OCI-LY7 (cell line): ENCODE measurements around the gene WDR31.

Source experiments
- EZH2phosphoT487 ChIP-seq: fragments of 200-600 bp; sonication (generic); IDR thresholded peaks from 2 replicates; pipeline ENCODE4 v1.6.1; 2018; ENCODE audit warnings: low read depth, borderline replicate concordance, mild to moderate bottlenecking, mixed run types, antibody characterized with exemption, low read length, moderate library complexity, mixed read lengths
- TF ChIP-seq, protein P1 (sequence below): fragments of 200-600 bp; sonication (generic); conservative IDR thresholded peaks from 2 replicates; pipeline ENCODE4 v1.5.1; 2014; ENCODE audit warnings: mild to moderate bottlenecking, antibody characterized with exemption, low read length, moderate library complexity, mixed read lengths

DNA sequence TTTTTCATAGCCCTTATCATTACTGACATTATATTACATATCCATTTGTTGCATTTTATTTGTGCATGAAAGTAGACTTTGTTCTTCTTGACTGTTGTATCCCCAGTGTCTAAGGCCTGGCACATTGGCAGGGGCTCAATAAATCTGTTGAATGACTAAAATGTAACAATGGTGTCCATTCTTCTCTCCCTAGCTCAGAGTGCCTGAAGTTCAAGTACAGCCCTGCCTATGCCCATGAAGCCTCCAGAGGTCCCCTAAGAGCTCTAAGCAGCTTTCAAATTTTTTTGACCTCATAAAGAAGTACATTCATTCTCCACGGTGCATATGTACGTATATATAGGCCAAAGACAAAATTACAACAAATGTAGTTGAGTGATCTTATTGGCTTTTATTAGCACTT is 5.1 kb upstream of the WDR31 start:
- TF ChIP-seq, protein P1, sequence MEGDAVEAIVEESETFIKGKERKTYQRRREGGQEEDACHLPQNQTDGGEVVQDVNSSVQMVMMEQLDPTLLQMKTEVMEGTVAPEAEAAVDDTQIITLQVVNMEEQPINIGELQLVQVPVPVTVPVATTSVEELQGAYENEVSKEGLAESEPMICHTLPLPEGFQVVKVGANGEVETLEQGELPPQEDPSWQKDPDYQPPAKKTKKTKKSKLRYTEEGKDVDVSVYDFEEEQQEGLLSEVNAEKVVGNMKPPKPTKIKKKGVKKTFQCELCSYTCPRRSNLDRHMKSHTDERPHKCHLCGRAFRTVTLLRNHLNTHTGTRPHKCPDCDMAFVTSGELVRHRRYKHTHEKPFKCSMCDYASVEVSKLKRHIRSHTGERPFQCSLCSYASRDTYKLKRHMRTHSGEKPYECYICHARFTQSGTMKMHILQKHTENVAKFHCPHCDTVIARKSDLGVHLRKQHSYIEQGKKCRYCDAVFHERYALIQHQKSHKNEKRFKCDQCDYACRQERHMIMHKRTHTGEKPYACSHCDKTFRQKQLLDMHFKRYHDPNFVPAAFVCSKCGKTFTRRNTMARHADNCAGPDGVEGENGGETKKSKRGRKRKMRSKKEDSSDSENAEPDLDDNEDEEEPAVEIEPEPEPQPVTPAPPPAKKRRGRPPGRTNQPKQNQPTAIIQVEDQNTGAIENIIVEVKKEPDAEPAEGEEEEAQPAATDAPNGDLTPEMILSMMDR = no peak
- TF ChIP-seq EZH2phosphoT487 = no peak
